K562 (cell line): ENCODE data around the gene KATNAL2. TPM values are rescaled to one million over a fixed set of nuclear protein-coding genes. Genes with fewer than 3 reads are reported as not detected.

Experiments
- ATAC-seq: fragments of 200-7000 bp; cut with Tn5 transposase; 3 replicates; pipeline ENCODE4 v1.9.1; 2020; ENCODE audit warnings: moderate library complexity
- BruUV-seq: library from RNA; stranded (reverse); fragments of 400-500 nt; replicated peaks from 2 replicates; lab custom pipeline; 2021; lab: Mats Ljungman, UMichigan
- CTCF ChIA-PET: fragments of 300-600 bp; formaldehyde crosslinking; extraction: SDS; loops from one replicate; lab custom pipeline; 2021; ENCODE audit warnings: low intra/inter-chr PET ratio; lab: Yijun Ruan, JAX
- POLR2A ChIA-PET: fragments of 300-600, 350-650 bp; sonication (Branson Sonifier 250); formaldehyde crosslinking; extraction: SDS; loops from one replicate; lab custom pipeline; 2021; ENCODE audit warnings: antibody characterized with exemption, inconsistent platforms; lab: Yijun Ruan, JAX
- DNase-seq, 4 experiments: peaks; one replicate each; pipeline versions ENCODE4 v3.0.0 to v3.0.0-alpha.2; 2011 to 2018; ENCODE audit warnings: low spot score in 3 of 4, mixed read lengths in 3 of 4; ENCODE audit errors: extremely low read depth in 1 of 4
- FAIRE-seq: peaks from 2 replicates; lab custom pipeline; 2011; peaks lifted over from hg19 to GRCh38; lab: Jason Lieb, UNC
- H2AFZ ChIP-seq: 2 replicates; pipeline ENCODE4 v1.6.0; 2011; ENCODE audit warnings: low read depth, low read length, control low read depth, inconsistent platforms
- H3K27ac ChIP-seq: fragments of 200-600 bp; 3 replicates; pipeline ENCODE4 v1.8.0; 2011; ENCODE audit warnings: low read depth, mild to moderate bottlenecking, control low read depth, inconsistent platforms, low read length, moderate library complexity, mixed read lengths; ENCODE audit errors: extremely low read depth
- H3K27me3 ChIP-seq, 2 experiments: fragments of 300-600 bp in 1 of 2; 2 replicates in 1 of 2; 3 replicates in 1 of 2; pipeline versions ENCODE4 v1.6.0 to v1.8.0; 2011; ENCODE audit warnings: inconsistent platforms in 2 of 2, low read length in 2 of 2, mild to moderate bottlenecking in 1 of 2, mixed read lengths in 1 of 2, moderate library complexity in 1 of 2; ENCODE audit not compliant: control insufficient read depth in 2 of 2, insufficient read depth in 2 of 2
- H3K36me3 ChIP-seq: fragments of 300-600 bp; 3 replicates; pipeline ENCODE4 v1.8.0; 2011; ENCODE audit warnings: mild to moderate bottlenecking, low read length, inconsistent platforms; ENCODE audit not compliant: control insufficient read depth, insufficient read depth
- H3K4me1 ChIP-seq, 2 experiments: fragments of 200-600 bp in 1 of 2; replicated peaks in 1 of 2; 2 replicates in 1 of 2; 3 replicates in 1 of 2; pipeline versions ENCODE4 v1.5.1 to v1.8.0; 2011; ENCODE audit warnings: inconsistent platforms in 2 of 2, low read length in 2 of 2, mild to moderate bottlenecking in 1 of 2, mixed read lengths in 1 of 2, moderate library complexity in 1 of 2; ENCODE audit not compliant: control insufficient read depth in 2 of 2, insufficient read depth in 2 of 2
- H3K4me2 ChIP-seq: 2 replicates; pipeline ENCODE4 v1.6.1; 2011; ENCODE audit warnings: low read length, control low read depth, inconsistent platforms, mixed read lengths; ENCODE audit not compliant: insufficient read depth
- H3K4me3 ChIP-seq: fragments of 200-600 bp; sonication (generic), shearing (Covaris generic); 2 replicates; pipeline ENCODE4 v1.5.1; 2016; ENCODE audit warnings: control low read depth, inconsistent platforms
- H3K79me2 ChIP-seq: fragments of 200-600 bp; 3 replicates; pipeline ENCODE4 v1.8.0; 2011; ENCODE audit warnings: low read length, inconsistent platforms; ENCODE audit not compliant: control insufficient read depth, insufficient read depth
- H3K9ac ChIP-seq, 2 experiments: 2 replicates each; pipeline versions ENCODE4 v1.6.0 to v1.6.1; 2011; ENCODE audit warnings: low read depth in 2 of 2, low read length in 2 of 2, control low read depth in 1 of 2, inconsistent platforms in 1 of 2, mild to moderate bottlenecking in 1 of 2, mixed read lengths in 1 of 2; ENCODE audit not compliant: insufficient read depth in 1 of 2
- H3K9me1 ChIP-seq: one replicate; pipeline ENCODE4 v1.6.0; 2011; ENCODE audit warnings: inconsistent platforms, mild to moderate bottlenecking, low read length, moderate library complexity; ENCODE audit not compliant: control insufficient read depth, insufficient read depth
- H3K9me3 ChIP-seq: replicated peaks from 2 replicates; pipeline ENCODE4 v1.5.1; 2011; ENCODE audit warnings: low read depth, low read length, inconsistent platforms; ENCODE audit not compliant: control insufficient read depth, insufficient read depth
- H4K20me1 ChIP-seq: replicated peaks from 2 replicates; pipeline ENCODE4 v1.6.1; 2011; ENCODE audit warnings: low read length, inconsistent platforms, mixed read lengths; ENCODE audit not compliant: control insufficient read depth, insufficient read depth
- BRD9 ChIP-seq: fragments of 450-650 bp; IDR thresholded peaks from 2 replicates; pipeline ENCODE4 v1.6.1; 2018; ENCODE audit warnings: low read depth; ENCODE audit not compliant: partially characterized antibody
- FOXM1 ChIP-seq, 2 experiments: fragments of 450-650 bp in 1 of 2; sonication (generic) in 1 of 2; formaldehyde crosslinking in 1 of 2; IDR thresholded peaks; 2 replicates each; pipeline versions ENCODE4 v1.6.1 to v1.9.0; 2017 to 2022; ENCODE audit warnings: low read depth in 2 of 2, mild to moderate bottlenecking in 2 of 2, missing genetic modification reagents in 1 of 2, moderate library complexity in 1 of 2
- JUNB ChIP-seq: fragments of 450-650 bp; formaldehyde crosslinking; conservative IDR thresholded peaks from 2 replicates; pipeline ENCODE4 v1.4.0; 2020; ENCODE audit warnings: mild to moderate bottlenecking
- KLF13 ChIP-seq: fragments of 450-650 bp; IDR thresholded peaks from 2 replicates; pipeline ENCODE4 v1.6.1; 2016; ENCODE audit warnings: missing genetic modification characterization, low read depth, mild to moderate bottlenecking, missing compliant biosample characterization, moderate library complexity, borderline replicate concordance
- NEUROD1 ChIP-seq: fragments of 150-350 bp; IDR thresholded peaks from 2 replicates; pipeline ENCODE4 v1.6.1; 2014; ENCODE audit warnings: borderline replicate concordance, low read length, low read depth; ENCODE audit not compliant: partially characterized antibody
- NR1H2 ChIP-seq: sonication (generic); formaldehyde crosslinking; IDR thresholded peaks from 2 replicates; pipeline ENCODE4 v1.4.0; 2020; ENCODE audit warnings: mild to moderate bottlenecking, missing genetic modification reagents
- SP2 ChIP-seq: IDR thresholded peaks from 2 replicates; pipeline ENCODE4 v1.6.1; 2011; ENCODE audit warnings: mild to moderate bottlenecking, low read depth, low read length, moderate library complexity; ENCODE audit not compliant: poor library complexity, severe bottlenecking; ENCODE audit errors: extremely low read depth
- TEAD2 ChIP-seq: fragments of 450-650 bp; IDR thresholded peaks from 2 replicates; pipeline ENCODE4 v1.6.1; 2016; ENCODE audit warnings: missing genetic modification characterization, control low read depth, missing compliant biosample characterization
- WGBS: fragments of 100-300 bp; shearing (Covaris generic); methylation state at CpG from one replicate; pipeline ENCODE4 v1.1.6; 2016; ENCODE audit warnings: low coverage, mixed read lengths; ENCODE audit not compliant: insufficient coverage; ENCODE audit errors: missing lambda C conversion rate; 5-methylcytosine and 5-hydroxymethylcytosine counted together
- in situ Hi-C: fragments of 300-500 bp; cut with MboI; formaldehyde crosslinking; loops from 4 replicates; pipeline ENCODE4 v1.15.0; 2018; ENCODE audit warnings: inconsistent platforms, mixed read lengths
- intact Hi-C: fragments of 100-400 bp; cut with micrococcal nuclease; formaldehyde crosslinking; loops from 2 replicates; pipeline ENCODE4 v1.14.2; 2022
- polyA plus RNA-seq, 8 experiments: library from polyadenylated mRNA; depleted of rRNA in 4 of 8; stranded (reverse) in 5 of 8; unstranded in 3 of 8; fragments of >200 nt; fragmentation: Nextera tagmentation in 2 of 8; fragmentation: Illumina TruSeq in 1 of 8; extraction: Ambion mirVana in 2 of 8; extraction: Trizol in 1 of 8; gene quantifications; 2 replicates each; pipeline versions ENCODE4 v1.2.1 to v1.2.3, GENCODE V29; 2011 to 2014; ENCODE audit warnings: inconsistent platforms in 1 of 8, missing spikeins in 1 of 8
- total RNA-seq, 7 experiments: library from RNA; depleted of rRNA in 6 of 7; stranded (reverse); fragments of >200 nt in 6 of 7; fragmentation: Illumina TruSeq in 2 of 7; extraction: Trizol in 2 of 7; gene quantifications; 2 replicates each; pipeline versions ENCODE4 v1.2.1 to v1.2.3, GENCODE V29; 2011 to 2021; ENCODE audit warnings: low replicate concordance in 1 of 7

Gene KATNAL2
- total and polyA plus RNA-seq, 9 of the 15 experiments (the other 6 are each of a cell fraction or from before 2014, with no cell fraction given): 0.08 to 1.2 (median 0.48) TPM

GRCh38 chr18:47121146-47121545, 203.7 kb downstream of the KATNAL2 start:
- BruUV-seq: no TSS peak
- no peaks in the 10 kb centered on the region for H3K9me1 ChIP-seq
- no peaks in the 10 kb centered on the region for H3K9me3 ChIP-seq
- ChIA-PET CTCF (no interaction called here), POLR2A (no interaction called here)
- no peak for ATAC-seq
- no peak overlapping the region for H2AFZ ChIP-seq
- H3K9ac ChIP-seq: no peak overlapping the region
- H3K4me1 ChIP-seq: no peaks in the 10 kb centered on the region; a peak in 1 of 5 replicates
- 89% methylated on average over 3 of the region's 3 CpGs for WGBS
- H3K27me3 ChIP-seq: no peaks in the 10 kb centered on the region
- DNase-seq: no peak
- H3K27ac ChIP-seq: no peak overlapping the region
- H3K4me3 ChIP-seq: no peak overlapping the region
- H3K36me3 ChIP-seq: no peaks in the 10 kb centered on the region
- no peaks in the 10 kb centered on the region for H3K79me2 ChIP-seq
- in situ Hi-C loops: no loop called here
- intact Hi-C loops: no loop called here
- no peak for TF ChIP-seq NEUROD1
- TF ChIP-seq TEAD2 (tag): no peak
- no peak for TF ChIP-seq FOXM1 (IDR thresholded peaks at IDR 0.05; ENCODE audit: low read depth)
- TF ChIP-seq FOXM1 (CRISPR knock-in tag; IDR thresholded peaks at IDR 0.05; ENCODE audit: low read depth): no peak
- no peak for TF ChIP-seq BRD9
- TF ChIP-seq NR1H2 (CRISPR knock-in tag): no peak
- TF ChIP-seq JUNB (CRISPR knock-in tag): no peak
- no peak for TF ChIP-seq SP2
- no peak for TF ChIP-seq KLF13 (tag)
- no peaks in the 10 kb centered on the region for H4K20me1 ChIP-seq
- H3K4me2 ChIP-seq: no peak overlapping the region
- no peak for FAIRE-seq
